HCT116 (cell line): ENCODE data around the gene ZNF577. TPM values are rescaled to one million over a fixed set of nuclear protein-coding genes. Genes with fewer than 3 reads are reported as not detected.

Source experiments
- ATAC-seq: fragments of 200-7000 bp; cut with Tn5 transposase; 2 replicates; pipeline ENCODE4 v1.9.1; 2020; ENCODE audit warnings: mild to moderate bottlenecking, moderate library complexity
- BruUV-seq: library from RNA; stranded (reverse); fragments of 400-500 nt; replicated peaks from 2 replicates; lab custom pipeline; 2021; lab: Mats Ljungman, UMichigan
- CTCF ChIA-PET: fragments of 300-600 bp; sonication (Branson Sonifier 250); formaldehyde crosslinking; loops from one replicate; lab custom pipeline; 2021; ENCODE audit warnings: antibody characterized with exemption; lab: Charles Lee
- POLR2A ChIA-PET: fragments of 300-600, 350-600 bp; sonication (Branson Sonifier 250); formaldehyde crosslinking; loops from one replicate; lab custom pipeline; 2021; ENCODE audit warnings: antibody characterized with exemption; lab: Charles Lee
- RAD21 ChIA-PET, 2 experiments: fragments of 300-600 bp; sonication (Branson Sonifier 250); formaldehyde crosslinking; loops; one replicate each; lab custom pipeline; 2023; ENCODE audit warnings: low total read pairs in 2 of 2; ENCODE audit not compliant: uncharacterized antibody in 2 of 2, unreplicated experiment in 2 of 2, low non-redundant PET in 1 of 2; lab: Charles Lee
- DNase-seq: peaks from one replicate; pipeline ENCODE4 v3.0.0-alpha.2; 2010; ENCODE audit warnings: low read depth, low spot score
- H2AFZ ChIP-seq: fragments of 200-600 bp; shearing (Covaris generic), sonication (generic); 2 replicates; pipeline ENCODE4 v1.6.1; 2017; ENCODE audit warnings: low read depth, mixed run types, mixed read lengths, antibody characterized with exemption, low read length; ENCODE audit not compliant: poor library complexity, severe bottlenecking
- H3K27ac ChIP-seq: 2 replicates; pipeline ENCODE4 v1.5.1; 2012; ENCODE audit warnings: low read depth, low read length
- H3K27me3 ChIP-seq: fragments of 200-600 bp; sonication (generic); 2 replicates; pipeline ENCODE4 v1.6.1; 2016; ENCODE audit warnings: mixed run types, low read length, mixed read lengths; ENCODE audit not compliant: insufficient read depth
- H3K36me3 ChIP-seq, 2 experiments: fragments of 200-500 bp in 1 of 2; fragments of 200-600 bp in 1 of 2; sonication (Bioruptor generic) in 1 of 2; sonication (generic) in 1 of 2; 2 replicates each; pipeline versions ENCODE4 v1.5.1 to v1.6.1; 2014 to 2016; ENCODE audit warnings: low read length in 2 of 2, inconsistent platforms in 1 of 2, mixed read lengths in 1 of 2, mixed run types in 1 of 2; ENCODE audit not compliant: insufficient read depth in 2 of 2, control insufficient read depth in 1 of 2
- H3K4me1 ChIP-seq, 2 experiments: fragments of 200-600 bp in 1 of 2; sonication (generic) in 1 of 2; 2 replicates each; pipeline versions ENCODE4 v1.5.1 to v1.6.1; 2012 to 2017; ENCODE audit warnings: low read length in 2 of 2, inconsistent platforms in 1 of 2, mild to moderate bottlenecking in 1 of 2, mixed read lengths in 1 of 2, mixed run types in 1 of 2, moderate library complexity in 1 of 2; ENCODE audit not compliant: insufficient read depth in 2 of 2, control insufficient read depth in 1 of 2
- H3K4me2 ChIP-seq: fragments of 200-600 bp; sonication (generic); 2 replicates; pipeline ENCODE4 v1.6.1; 2017; ENCODE audit warnings: mixed run types, low read length, mixed read lengths
- H3K4me3 ChIP-seq, 2 experiments: fragments of 200-600 bp in 1 of 2; sonication (generic) in 1 of 2; replicated peaks in 1 of 2; 2 replicates each; pipeline ENCODE4 v1.5.1; 2011 to 2016; ENCODE audit warnings: low read length in 2 of 2, control low read depth in 1 of 2, low read depth in 1 of 2, mild to moderate bottlenecking in 1 of 2, mixed read lengths in 1 of 2, mixed run types in 1 of 2
- H3K79me2 ChIP-seq: fragments of 200-600 bp; sonication (generic); 2 replicates; pipeline ENCODE4 v1.6.1; 2017; ENCODE audit warnings: mild to moderate bottlenecking, mixed run types, low read length, moderate library complexity, mixed read lengths; ENCODE audit not compliant: insufficient read depth
- H3K9ac ChIP-seq: fragments of 200-600 bp; sonication (generic); 2 replicates; pipeline ENCODE4 v1.6.1; 2016; ENCODE audit warnings: low read length, mixed read lengths
- H3K9me2 ChIP-seq: fragments of 200-600 bp; sonication (generic), shearing (Covaris generic); 2 replicates; pipeline ENCODE4 v1.6.1; 2017; ENCODE audit warnings: mixed run types, mild to moderate bottlenecking, moderate library complexity; ENCODE audit not compliant: insufficient read depth
- H3K9me3 ChIP-seq, 2 experiments: fragments of 200-500 bp in 1 of 2; fragments of 200-600 bp in 1 of 2; sonication (Bioruptor generic) in 1 of 2; sonication (generic) in 1 of 2; 2 replicates each; pipeline ENCODE4 v1.6.1; 2014 to 2017; ENCODE audit warnings: low read length in 2 of 2, mixed read lengths in 2 of 2, inconsistent platforms in 1 of 2, low read depth in 1 of 2, mild to moderate bottlenecking in 1 of 2, mixed run types in 1 of 2, moderate library complexity in 1 of 2; ENCODE audit not compliant: control insufficient read depth in 1 of 2, insufficient read depth in 1 of 2
- H4K20me1 ChIP-seq: fragments of 200-600 bp; sonication (generic), shearing (Covaris generic); 2 replicates; pipeline ENCODE4 v1.6.1; 2017; ENCODE audit warnings: mixed run types, mild to moderate bottlenecking, moderate library complexity; ENCODE audit not compliant: insufficient read depth
- EZH2phosphoT487 ChIP-seq: fragments of 200-600 bp; IDR thresholded peaks from 2 replicates; pipeline ENCODE4 v1.6.1; 2018; ENCODE audit warnings: antibody characterized with exemption, borderline replicate concordance
- FOSL1 ChIP-seq: IDR thresholded peaks from 2 replicates; pipeline ENCODE4 v1.6.1; 2012; ENCODE audit warnings: low read depth
- JUND ChIP-seq: IDR thresholded peaks from 2 replicates; pipeline ENCODE4 v1.6.1; 2012
- POLR2A ChIP-seq: IDR thresholded peaks from 2 replicates; pipeline ENCODE4 v1.7.0; 2011; ENCODE audit warnings: borderline replicate concordance; ENCODE audit not compliant: insufficient read depth, insufficient read length; ENCODE audit errors: extremely low read depth
- RAD21 ChIP-seq: IDR thresholded peaks from 2 replicates; pipeline ENCODE4 v1.6.1; 2012; ENCODE audit warnings: low read depth, mild to moderate bottlenecking
- SIN3A ChIP-seq: IDR thresholded peaks from 2 replicates; pipeline ENCODE4 v1.6.1; 2012; ENCODE audit warnings: low read depth
- SP1 ChIP-seq: IDR thresholded peaks from 2 replicates; pipeline ENCODE4 v1.6.1; 2012; ENCODE audit warnings: low read depth
- TCF7L2 ChIP-seq: IDR thresholded peaks from 2 replicates; pipeline ENCODE4 v1.7.0; 2011; ENCODE audit warnings: borderline replicate concordance, inconsistent platforms; ENCODE audit not compliant: insufficient read depth, insufficient read length; ENCODE audit errors: extremely low read depth
- intact Hi-C: fragments of 100-400 bp; cut with micrococcal nuclease; formaldehyde crosslinking; loops from 2 replicates; pipeline ENCODE4 v1.10.0; 2022
- total RNA-seq: library from RNA; stranded (reverse); gene quantifications from one replicate; pipeline ENCODE4 v1.2.1, GENCODE V29; 2021; ENCODE audit not compliant: unreplicated experiment
- TF ChIP-seq, protein P1 (sequence below): IDR thresholded peaks from 2 replicates; pipeline ENCODE4 v1.6.1; 2012; ENCODE audit warnings: low read depth
- TF ChIP-seq, protein P2 (sequence below), 3 experiments: fragments of 200-600 bp in 1 of 3; sonication (generic) in 1 of 3; IDR thresholded peaks in 2 of 3; conservative IDR thresholded peaks in 1 of 3; 2 replicates each; pipeline ENCODE4 v1.5.1; 2012 to 2017; ENCODE audit warnings: low read depth in 2 of 3, low read length in 2 of 3, antibody characterized with exemption in 1 of 3, borderline replicate concordance in 1 of 3, control low read depth in 1 of 3, mild to moderate bottlenecking in 1 of 3, mixed read lengths in 1 of 3, mixed run types in 1 of 3, moderate library complexity in 1 of 3; ENCODE audit not compliant: insufficient read depth in 1 of 3

Gene ZNF577
- total RNA-seq, 1 experiment from 2014 or later: 5.8 TPM

DNA sequence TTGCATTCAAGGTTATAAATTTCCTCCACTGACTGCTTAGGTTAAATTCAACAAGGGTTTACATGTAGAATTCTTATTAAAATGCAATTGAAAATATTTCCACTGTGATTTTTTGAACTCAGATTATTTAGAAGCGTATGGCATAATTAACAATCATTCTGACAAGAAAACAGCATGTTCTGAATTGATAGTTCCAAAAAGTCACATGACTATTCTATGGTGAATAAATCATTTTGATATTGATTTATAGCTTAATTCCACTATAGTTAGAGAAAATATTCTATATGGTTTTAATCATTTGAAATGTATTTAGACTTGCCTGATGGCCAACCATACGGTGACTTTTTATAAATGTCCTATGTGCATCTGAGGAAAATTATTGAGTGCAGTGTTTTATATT lies 3.0 kb downstream of the ZNF577 start:
- ChIA-PET POLR2A (no interaction called here), CTCF (no interaction called here), RAD21 (no interaction called here)
- TF ChIP-seq RAD21 (no peak), SP1 (no peak)
- TF ChIP-seq, protein P1, sequence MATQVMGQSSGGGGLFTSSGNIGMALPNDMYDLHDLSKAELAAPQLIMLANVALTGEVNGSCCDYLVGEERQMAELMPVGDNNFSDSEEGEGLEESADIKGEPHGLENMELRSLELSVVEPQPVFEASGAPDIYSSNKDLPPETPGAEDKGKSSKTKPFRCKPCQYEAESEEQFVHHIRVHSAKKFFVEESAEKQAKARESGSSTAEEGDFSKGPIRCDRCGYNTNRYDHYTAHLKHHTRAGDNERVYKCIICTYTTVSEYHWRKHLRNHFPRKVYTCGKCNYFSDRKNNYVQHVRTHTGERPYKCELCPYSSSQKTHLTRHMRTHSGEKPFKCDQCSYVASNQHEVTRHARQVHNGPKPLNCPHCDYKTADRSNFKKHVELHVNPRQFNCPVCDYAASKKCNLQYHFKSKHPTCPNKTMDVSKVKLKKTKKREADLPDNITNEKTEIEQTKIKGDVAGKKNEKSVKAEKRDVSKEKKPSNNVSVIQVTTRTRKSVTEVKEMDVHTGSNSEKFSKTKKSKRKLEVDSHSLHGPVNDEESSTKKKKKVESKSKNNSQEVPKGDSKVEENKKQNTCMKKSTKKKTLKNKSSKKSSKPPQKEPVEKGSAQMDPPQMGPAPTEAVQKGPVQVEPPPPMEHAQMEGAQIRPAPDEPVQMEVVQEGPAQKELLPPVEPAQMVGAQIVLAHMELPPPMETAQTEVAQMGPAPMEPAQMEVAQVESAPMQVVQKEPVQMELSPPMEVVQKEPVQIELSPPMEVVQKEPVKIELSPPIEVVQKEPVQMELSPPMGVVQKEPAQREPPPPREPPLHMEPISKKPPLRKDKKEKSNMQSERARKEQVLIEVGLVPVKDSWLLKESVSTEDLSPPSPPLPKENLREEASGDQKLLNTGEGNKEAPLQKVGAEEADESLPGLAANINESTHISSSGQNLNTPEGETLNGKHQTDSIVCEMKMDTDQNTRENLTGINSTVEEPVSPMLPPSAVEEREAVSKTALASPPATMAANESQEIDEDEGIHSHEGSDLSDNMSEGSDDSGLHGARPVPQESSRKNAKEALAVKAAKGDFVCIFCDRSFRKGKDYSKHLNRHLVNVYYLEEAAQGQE: no peak
- Histone ChIP-seq H3K9me2 (no peaks in the 10 kb centered on the region), H3K27ac (no peak overlapping the region), H2AFZ (no peak overlapping the region), H3K79me2 (no peaks in the 10 kb centered on the region; the same call in 1 of the 2 replicates), H3K9me3 (peaks cover 36 to 53% of the 10 kb centered on the region in 2 experiments), H4K20me1 (no peaks in the 10 kb centered on the region), H3K9ac (no peak overlapping the region), H3K4me2 (no peak overlapping the region), H3K4me1 (no peaks in the 10 kb centered on the region), H3K27me3 (no peaks in the 10 kb centered on the region), H3K4me3 (no peak overlapping the region), H3K36me3 (peaks cover 0 to 22% of the 10 kb centered on the region in 2 experiments; a peak in 3 of 4 replicates)
- BruUV-seq: no TSS peak
- no peak for DNase-seq
- intact Hi-C loops: no loop called here
- no peak for ATAC-seq

DNA sequence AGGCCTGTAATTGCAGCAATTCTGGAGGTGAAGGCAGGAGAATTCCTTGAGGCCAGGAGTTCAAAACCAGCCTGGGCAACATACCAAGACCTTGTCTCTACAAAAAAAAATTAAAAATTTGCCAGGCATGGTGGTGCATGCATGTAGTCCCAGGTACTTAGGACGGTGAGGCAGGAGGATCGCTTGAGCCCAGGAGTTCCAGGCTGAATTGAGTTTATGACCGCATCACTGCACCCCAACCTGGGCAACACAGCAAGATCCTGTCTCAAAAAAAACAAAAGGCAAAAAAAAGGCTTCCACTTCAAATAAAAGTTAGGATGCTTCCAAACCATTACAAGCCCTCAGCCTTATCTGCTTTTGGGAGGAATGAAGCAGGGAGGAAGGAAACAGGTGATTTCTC lies 5.2 kb downstream of the ZNF577 start:
- no peak for ATAC-seq
- BruUV-seq: no TSS peak
- intact Hi-C loops: no loop called here
- Histone ChIP-seq H4K20me1 (no peaks in the 10 kb centered on the region), H3K27ac (no peak overlapping the region), H3K79me2 (no peaks in the 10 kb centered on the region; the same call in 1 of the 2 replicates), H3K9me3 (peaks cover 19 to 47% of the 10 kb centered on the region in 2 experiments), H3K36me3 (peaks cover 2 to 22% of the 10 kb centered on the region in 2 experiments; a peak in 3 of 4 replicates), H3K27me3 (no peaks in the 10 kb centered on the region), H3K9me2 (no peaks in the 10 kb centered on the region), H3K4me1 (no peaks in the 10 kb centered on the region), H3K4me3 (no peak overlapping the region), H3K9ac (no peak overlapping the region), H3K4me2 (no peak overlapping the region), H2AFZ (no peak overlapping the region)
- ChIA-PET POLR2A (no interaction called here), RAD21 (no interaction called here), CTCF (no interaction called here)
- DNase-seq: no peak
- TF ChIP-seq FOSL1: no peak
- TF ChIP-seq JUND: no peak
- no peak for TF ChIP-seq POLR2A
- no peak for TF ChIP-seq TCF7L2
- no peak for TF ChIP-seq SIN3A
- TF ChIP-seq, protein P2, sequence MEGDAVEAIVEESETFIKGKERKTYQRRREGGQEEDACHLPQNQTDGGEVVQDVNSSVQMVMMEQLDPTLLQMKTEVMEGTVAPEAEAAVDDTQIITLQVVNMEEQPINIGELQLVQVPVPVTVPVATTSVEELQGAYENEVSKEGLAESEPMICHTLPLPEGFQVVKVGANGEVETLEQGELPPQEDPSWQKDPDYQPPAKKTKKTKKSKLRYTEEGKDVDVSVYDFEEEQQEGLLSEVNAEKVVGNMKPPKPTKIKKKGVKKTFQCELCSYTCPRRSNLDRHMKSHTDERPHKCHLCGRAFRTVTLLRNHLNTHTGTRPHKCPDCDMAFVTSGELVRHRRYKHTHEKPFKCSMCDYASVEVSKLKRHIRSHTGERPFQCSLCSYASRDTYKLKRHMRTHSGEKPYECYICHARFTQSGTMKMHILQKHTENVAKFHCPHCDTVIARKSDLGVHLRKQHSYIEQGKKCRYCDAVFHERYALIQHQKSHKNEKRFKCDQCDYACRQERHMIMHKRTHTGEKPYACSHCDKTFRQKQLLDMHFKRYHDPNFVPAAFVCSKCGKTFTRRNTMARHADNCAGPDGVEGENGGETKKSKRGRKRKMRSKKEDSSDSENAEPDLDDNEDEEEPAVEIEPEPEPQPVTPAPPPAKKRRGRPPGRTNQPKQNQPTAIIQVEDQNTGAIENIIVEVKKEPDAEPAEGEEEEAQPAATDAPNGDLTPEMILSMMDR (IDR thresholded peaks at IDR 0.05 in 2 of 3, conservative IDR thresholded peaks at IDR 0.05 in 1 of 3; ENCODE audit: borderline replicate concordance in 1 of 3, insufficient read depth in 1 of 3, low read depth in 2 of 3, low read length in 2 of 3): no peak
- TF ChIP-seq EZH2phosphoT487: no peak
- TF ChIP-seq, all 23 proteins: peak for 0
